Measurements from ENCODE around the gene ZNF785.
"Not testable (repeated sequence)": the region's sequence is repeated elsewhere in the genome, so short reads cannot be mapped to it uniquely, and the experiment has no call there.

ZNF785 gene

GRCh38 chr16:30539000-30539964 lies 46.2 kb downstream of the ZNF785 start:
- DNase-seq: no peak

DNA sequence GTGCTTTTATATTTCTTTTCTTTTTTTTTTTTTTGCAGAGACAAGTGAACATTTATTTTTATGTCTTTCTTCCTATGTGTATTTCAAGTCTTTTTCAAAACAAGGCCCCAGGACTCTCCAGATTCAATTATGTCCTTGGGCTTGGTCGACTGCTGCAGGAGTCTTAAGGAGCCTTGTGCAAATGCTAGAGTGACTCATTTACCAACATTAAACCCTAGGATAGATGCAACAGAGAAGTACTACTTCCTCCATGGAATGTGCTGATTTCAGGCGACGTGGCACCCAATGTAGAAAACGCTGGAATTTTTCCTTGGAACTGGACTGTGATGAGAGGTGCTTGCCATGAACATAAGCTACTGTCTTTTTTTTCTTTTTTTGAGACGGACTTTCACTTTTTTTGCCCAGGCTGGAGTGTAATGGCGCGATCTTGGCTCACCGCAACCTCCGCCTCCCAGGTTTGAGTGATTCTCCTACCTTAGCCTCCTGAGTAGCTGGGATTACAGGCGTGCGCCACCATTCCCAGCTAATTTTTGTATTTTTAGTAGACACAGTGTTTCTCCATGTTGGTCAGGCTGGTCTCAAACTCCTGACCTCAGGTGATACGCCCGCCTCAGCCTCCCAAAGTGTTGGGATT lies 49.0 kb downstream of the ZNF785 start:
- not testable (repeated sequence) for DNase-seq

- DNase-seq: peak; percentile 59
Measured at GRCh38 chr16:30535777-30536190, 49.7 kb downstream of the ZNF785 start.

DNA sequence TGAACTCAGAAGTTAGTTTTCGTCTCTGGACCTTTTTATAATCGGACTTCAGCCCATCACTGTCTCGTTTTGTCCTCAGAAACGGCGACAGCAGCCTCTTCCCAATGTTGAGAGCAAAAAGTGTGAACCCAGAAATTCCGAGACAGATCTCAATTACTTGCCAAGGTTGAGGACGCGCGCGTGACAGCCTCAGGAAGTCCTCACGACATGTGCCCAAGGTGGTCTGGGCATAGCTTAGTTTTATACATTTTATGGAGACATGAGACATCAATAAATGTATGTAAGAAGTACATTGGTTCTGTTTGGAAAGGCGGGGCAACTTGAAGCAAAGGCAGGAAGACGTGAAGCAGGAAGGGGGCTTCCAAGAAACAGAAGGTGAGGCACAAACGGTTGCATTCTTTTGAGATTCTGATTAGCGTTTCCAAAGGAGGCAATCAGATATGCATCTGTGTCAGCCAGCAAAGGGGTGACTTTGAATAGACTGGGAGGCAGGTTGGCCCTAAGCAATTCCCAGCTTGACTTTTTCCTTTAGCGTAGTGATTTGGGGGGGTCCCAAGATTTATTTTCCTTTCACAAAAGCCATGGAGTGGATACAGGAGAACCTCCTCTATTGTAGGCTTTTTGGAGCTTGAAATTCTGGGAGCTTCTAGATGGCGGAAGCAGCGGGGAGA lies 50.3 kb downstream of the ZNF785 start:
- DNase-seq: no peak

DNA sequence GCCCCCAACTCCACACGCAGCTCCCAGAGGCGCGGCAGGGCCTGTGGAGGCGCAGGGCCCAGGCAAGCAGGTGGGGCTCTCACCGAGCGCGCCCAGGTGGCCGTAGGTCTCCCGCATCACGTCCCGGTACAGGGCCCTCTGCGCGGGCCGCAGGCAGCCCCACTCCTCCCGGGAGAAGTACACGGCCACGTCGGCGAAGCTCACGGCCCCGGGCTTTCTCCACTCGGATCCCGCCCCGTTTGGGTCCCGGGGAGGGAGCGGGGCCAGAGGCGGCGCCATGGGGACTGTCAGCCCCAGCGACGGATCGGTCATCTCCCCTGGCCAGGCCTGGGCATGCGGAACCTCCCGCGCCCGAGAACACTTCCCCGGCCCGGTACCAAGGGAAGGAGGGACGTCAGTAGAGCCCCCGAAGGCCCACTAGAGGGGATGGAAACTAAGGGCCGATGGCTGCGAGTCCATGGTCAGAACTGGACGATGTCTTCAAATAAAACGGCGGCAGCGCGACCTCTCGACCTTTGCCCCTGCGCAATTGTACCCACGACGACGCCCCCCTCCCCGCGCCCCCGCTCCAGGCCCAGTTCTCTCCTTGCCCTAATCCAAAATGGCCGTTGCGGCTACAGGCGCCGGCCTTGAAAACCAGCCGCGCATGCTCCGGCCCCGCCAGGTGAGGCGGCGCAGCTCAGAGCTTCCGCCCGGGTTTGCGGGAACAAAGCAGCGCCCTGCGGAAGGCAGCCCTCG lies 51.0 kb downstream of the ZNF785 start, which contains the start of gene ZNF747:
TSS of gene ZNF747 (minus strand) at position 491 of the 738 bp plus-strand sequence. CDS start at position 312, 179 bp downstream.
- DNase-seq: peak; percentile 85

- no peak for DNase-seq
Measured at GRCh38 chr16:30533748-30534367, 51.6 kb downstream of the ZNF785 start.

- DNase-seq: no peak
Measured at GRCh38 chr16:30533146-30533522, 52.4 kb downstream of the ZNF785 start.

DNA sequence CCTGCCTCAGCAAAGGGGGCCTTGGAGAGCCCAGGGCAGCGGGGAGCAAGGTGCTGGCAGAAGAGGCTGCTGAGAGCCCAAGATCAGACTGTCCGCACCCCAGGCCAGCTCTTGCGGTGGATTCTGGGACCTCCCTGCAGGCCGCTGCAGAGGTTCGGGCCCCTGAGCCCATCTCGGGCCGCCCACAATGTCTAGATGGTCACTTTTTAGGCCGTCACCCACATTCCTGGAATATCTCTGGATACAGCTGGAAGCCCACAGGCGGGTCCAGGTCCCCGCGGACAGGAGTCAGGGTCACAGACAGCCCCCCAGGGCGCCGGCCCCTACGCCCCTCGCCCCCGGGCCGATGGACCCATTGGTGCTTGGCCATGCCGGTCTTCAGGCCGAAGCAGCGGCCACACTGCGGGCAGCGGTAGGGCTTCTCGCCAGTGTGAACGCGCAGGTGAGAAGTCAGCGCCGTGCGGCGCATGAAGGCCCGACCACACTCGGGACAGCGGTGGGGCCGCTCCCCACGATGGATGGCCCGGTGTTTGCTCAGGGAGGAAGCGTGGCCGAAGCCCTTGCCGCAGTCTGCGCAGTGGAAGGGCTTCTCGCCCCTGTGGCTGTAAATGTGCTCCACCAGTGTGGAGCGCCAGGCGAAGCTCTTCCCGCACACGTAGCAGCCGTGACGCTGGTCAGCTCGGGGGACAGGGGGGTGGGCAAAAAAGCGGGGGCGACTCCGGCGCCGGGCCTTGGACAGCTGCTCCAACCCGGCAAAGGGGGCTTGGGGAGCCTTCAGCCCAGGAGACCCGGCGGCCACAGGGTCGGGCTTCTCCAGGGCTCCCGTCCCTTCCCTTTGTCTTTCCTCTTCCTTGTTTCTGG lies 53.0 kb downstream of the ZNF785 start:
- DNase-seq: no peak

Measured in kidney glomerular epithelial cell (primary cell).